GM23338 (cell line): ENCODE data around the gene STK39. TPM values are rescaled to one million over a fixed set of nuclear protein-coding genes. Genes with fewer than 3 reads are reported as not detected.
A peak's percentile ranks its signal among the peaks of the same experiment; 100 is the strongest.

Experiments used
- ATAC-seq: fragments of 200-7000 bp; cut with Tn5 transposase; 3 replicates; pipeline ENCODE4 v1.9.1; 2020
- DNase-seq: peaks from one replicate; pipeline ENCODE4 v3.0.0-alpha.2; 2015; ENCODE audit warnings: low spot score
- H2AFZ ChIP-seq: fragments of 200-600 bp; sonication (generic); 2 replicates; pipeline ENCODE4 v1.8.0; 2016; ENCODE audit warnings: antibody characterized with exemption, mild to moderate bottlenecking, moderate library complexity
- H3F3A ChIP-seq: fragments of 200-600 bp; sonication (generic); replicated peaks from 2 replicates; pipeline ENCODE4 v1.8.0; 2017; ENCODE audit warnings: antibody characterized with exemption, mixed run types, low read depth
- H3K27ac ChIP-seq: fragments of 200-600 bp; sonication (generic); 2 replicates; pipeline ENCODE4 v1.6.1; 2016; ENCODE audit warnings: low read depth
- H3K27me3 ChIP-seq: fragments of 200-600 bp; sonication (generic); 2 replicates; pipeline ENCODE4 v1.8.0; 2016; ENCODE audit warnings: mild to moderate bottlenecking, mixed run types, moderate library complexity; ENCODE audit not compliant: insufficient read depth
- H3K36me3 ChIP-seq: fragments of 200-600 bp; sonication (generic); 2 replicates; pipeline ENCODE4 v1.8.0; 2016; ENCODE audit warnings: mild to moderate bottlenecking; ENCODE audit not compliant: insufficient read depth
- H3K4me1 ChIP-seq: fragments of 200-600 bp; sonication (generic); 2 replicates; pipeline ENCODE4 v1.8.0; 2016; ENCODE audit warnings: mild to moderate bottlenecking, moderate library complexity; ENCODE audit not compliant: insufficient read depth
- H3K4me2 ChIP-seq: fragments of 200-600 bp; sonication (generic); 2 replicates; pipeline ENCODE4 v1.7.1; 2017; ENCODE audit warnings: mixed run types
- H3K4me3 ChIP-seq: fragments of 200-600 bp; sonication (generic); 2 replicates; pipeline ENCODE4 v1.6.1; 2016; ENCODE audit warnings: mixed run types
- H3K79me2 ChIP-seq: fragments of 200-600 bp; sonication (generic); replicated peaks from 2 replicates; pipeline ENCODE4 v1.8.0; 2017; ENCODE audit warnings: mild to moderate bottlenecking; ENCODE audit not compliant: insufficient read depth
- H3K9me2 ChIP-seq: fragments of 200-600 bp; sonication (generic); 2 replicates; pipeline ENCODE4 v1.8.0; 2017; ENCODE audit not compliant: insufficient read depth
- H4K20me1 ChIP-seq: fragments of 200-600 bp; sonication (generic); replicated peaks from 2 replicates; pipeline ENCODE4 v1.8.0; 2017; ENCODE audit warnings: mild to moderate bottlenecking; ENCODE audit not compliant: insufficient read depth
- H3K27ac Mint-ChIP-seq: 2 replicates; pipeline ENCODE4 v1.8.0; 2020; ENCODE audit warnings: inconsistent platforms, mild to moderate bottlenecking, moderate library complexity, mixed read lengths
- H3K27me3 Mint-ChIP-seq: 3 replicates; pipeline ENCODE4 v1.8.0; 2022; ENCODE audit warnings: low read depth, mild to moderate bottlenecking, moderate library complexity, mixed read lengths, inconsistent platforms; ENCODE audit not compliant: insufficient read depth, poor library complexity
- H3K36me3 Mint-ChIP-seq: 3 replicates; pipeline ENCODE4 v1.8.0; 2021; ENCODE audit warnings: low read depth, mild to moderate bottlenecking, inconsistent platforms, moderate library complexity, mixed read lengths
- H3K4me1 Mint-ChIP-seq: 3 replicates; pipeline ENCODE4 v1.8.0; 2020; ENCODE audit warnings: mild to moderate bottlenecking, inconsistent platforms, mixed read lengths
- H3K4me3 Mint-ChIP-seq: 3 replicates; pipeline ENCODE4 v1.8.0; 2021; ENCODE audit warnings: moderate library complexity, mild to moderate bottlenecking, inconsistent platforms, mixed read lengths
- H3K9me3 Mint-ChIP-seq: 3 replicates; pipeline ENCODE4 v1.8.0; 2020; ENCODE audit warnings: moderate library complexity, mild to moderate bottlenecking, inconsistent platforms, mixed read lengths
- CTCF ChIP-seq, 2 experiments: fragments of 200-600 bp in 1 of 2; sonication (generic) in 1 of 2; conservative IDR thresholded peaks; 2 replicates each; pipeline versions ENCODE4 v1.5.1 to v1.6.1; 2016 to 2017; ENCODE audit warnings: antibody characterized with exemption in 2 of 2, low read depth in 2 of 2, mild to moderate bottlenecking in 2 of 2, moderate library complexity in 1 of 2
- ETS1 ChIP-seq: IDR thresholded peaks from 2 replicates; pipeline ENCODE4 v1.6.1; 2016; ENCODE audit warnings: antibody characterized with exemption
- EZH2 ChIP-seq: fragments of 200-600 bp; sonication (generic); IDR thresholded peaks from one replicate; pipeline ENCODE4 v1.8.0; 2017; ENCODE audit warnings: antibody characterized with exemption, mild to moderate bottlenecking, low read depth; ENCODE audit not compliant: unreplicated experiment
- polyA plus RNA-seq: library from polyadenylated mRNA; unstranded; fragments of >200 nt; fragmentation: Nextera tagmentation; extraction: Ambion mirVana; gene quantifications from 2 replicates; pipeline ENCODE4 v1.2.1, GENCODE V29; 2016
- total RNA-seq: library from RNA; depleted of rRNA; stranded (reverse); fragments of >200 nt; shearing (Covaris generic); gene quantifications from 2 replicates; pipeline ENCODE4 v1.2.3, GENCODE V29; 2014

STK39 gene
- total and polyA plus RNA-seq, 2 experiments from 2014 or later, result 9.5 to 16.9 TPM

GRCh38 chr2:168246483-168247340, 683 bp downstream of the STK39 start:
- Mint-ChIP-seq H3K9me3 (no peaks in the 10 kb centered on the region), H3K4me1 (peaks cover 36% of the 10 kb centered on the region), H3K27me3 (peaks cover 3% of the 10 kb centered on the region), H3K36me3 (no peaks in the 10 kb centered on the region), H3K4me3 (peak overlapping the region; percentile 86), H3K27ac (no peak overlapping the region)
- Histone ChIP-seq H3F3A (peaks cover 7% of the 10 kb centered on the region; the same call in 1 of the 2 replicates), H3K4me2 (peak overlapping the region; percentile 89), H2AFZ (peak overlapping the region; percentile 4; the same call in 1 of the 2 replicates), H4K20me1 (0 out of 2 replicates have a peak, but pooled peaks cover 8% of the 10 kb centered on the region), H3K27me3 (peaks cover 8% of the 10 kb centered on the region; the same call in 1 of the 2 replicates), H3K9me2 (no peaks in the 10 kb centered on the region), H3K79me2 (peaks cover 13% of the 10 kb centered on the region), H3K36me3 (no peaks in the 10 kb centered on the region), H3K4me3 (peak overlapping the region; percentile 62), H3K27ac (no peak overlapping the region), H3K4me1 (peaks cover 37% of the 10 kb centered on the region)
- no peak for TF ChIP-seq EZH2
- TF ChIP-seq ETS1, result no peak
- peak; percentile 21 to 41; a peak in 2 of 4 replicates for TF ChIP-seq CTCF (conservative IDR thresholded peaks at IDR 0.05; ENCODE audit: low read depth in 2 of 2)
- peak; percentile 64 for ATAC-seq
- peak; percentile 78 for DNase-seq

- peak overlapping the region; percentile 62 for H3K4me3 ChIP-seq
- peak overlapping the region; percentile 4; the same call in 1 of the 2 replicates for H2AFZ ChIP-seq
- H3K4me2 ChIP-seq, result peak overlapping the region; percentile 89
- H3K36me3 Mint-ChIP-seq, result no peaks in the 10 kb centered on the region
- ATAC-seq (peak; percentile 5), DNase-seq (peak; percentile 67)
- peaks cover 3% of the 10 kb centered on the region for H3K27me3 Mint-ChIP-seq
- H3F3A ChIP-seq, result peaks cover 7% of the 10 kb centered on the region; the same call in 1 of the 2 replicates
- peaks cover 13% of the 10 kb centered on the region for H3K79me2 ChIP-seq
- H3K4me1 Mint-ChIP-seq, result peaks cover 36% of the 10 kb centered on the region
- no peak for TF ChIP-seq EZH2
- H3K27me3 ChIP-seq, result peaks cover 8% of the 10 kb centered on the region; the same call in 1 of the 2 replicates
- H3K9me2 ChIP-seq, result no peaks in the 10 kb centered on the region
- 0 out of 2 replicates have a peak, but pooled peaks cover 8% of the 10 kb centered on the region for H4K20me1 ChIP-seq
- no peaks in the 10 kb centered on the region for H3K36me3 ChIP-seq
- H3K27ac Mint-ChIP-seq, result no peak overlapping the region
- no peaks in the 10 kb centered on the region for H3K9me3 Mint-ChIP-seq
- no peak overlapping the region for H3K27ac ChIP-seq
- H3K4me1 ChIP-seq, result peaks cover 44% of the 10 kb centered on the region
- peak overlapping the region; percentile 86 for H3K4me3 Mint-ChIP-seq
Observed at GRCh38 chr2:168246072-168246482, 1.3 kb downstream of the STK39 start.
